Lower leg skin (tissue), 3 donors: ENCODE measurements around the gene MXI1.

Experiments used
- POLR2A ChIP-seq, 2 donors: fragments of 450-650 bp; IDR thresholded peaks; one replicate each; pipeline ENCODE4 v1.6.1; 2016 to 2017; ENCODE audit warnings: antibody characterized with exemption in 2 of 2, mild to moderate bottlenecking in 1 of 2, moderate library complexity in 1 of 2
- TF ChIP-seq, protein P1 (sequence below), 3 donors: fragments of 450-650 bp; IDR thresholded peaks; one replicate each; pipeline ENCODE4 v1.5.1; 2016; ENCODE audit warnings: antibody characterized with exemption in 3 of 3, mild to moderate bottlenecking in 3 of 3, moderate library complexity in 2 of 3

DNA sequence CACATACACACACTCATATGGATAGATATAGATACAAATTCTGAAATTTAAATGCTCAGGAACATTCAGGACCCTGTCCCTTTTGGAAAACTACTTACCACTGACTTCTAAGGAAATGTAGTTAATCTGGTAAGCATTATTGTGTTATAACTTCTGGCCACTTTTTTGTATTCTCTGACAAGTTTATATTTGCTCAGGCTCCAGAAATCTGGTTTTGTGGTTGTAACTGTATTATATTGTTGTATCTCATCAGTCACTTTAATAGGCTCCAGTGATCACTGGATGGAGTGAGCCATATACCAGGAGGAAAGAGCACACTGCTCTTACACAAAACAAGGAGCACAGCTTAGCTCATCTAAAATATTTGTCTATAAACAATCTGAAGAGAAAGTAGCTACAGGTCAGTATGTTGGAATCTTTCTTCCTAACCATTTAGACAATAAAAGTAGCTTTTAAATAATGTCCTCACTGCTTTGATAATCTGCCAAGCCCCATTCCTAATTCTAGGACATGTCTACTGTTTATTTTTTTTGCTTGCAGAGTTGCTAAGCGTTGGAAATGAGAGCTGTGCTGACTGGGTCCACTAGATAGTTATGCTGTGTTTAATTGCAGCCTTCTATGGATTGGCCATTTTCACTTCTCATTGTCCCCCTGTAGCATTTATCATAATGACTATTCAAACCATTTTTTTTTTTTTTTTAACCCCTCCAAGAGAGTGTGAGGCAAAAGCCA lies 53.5 kb downstream of the MXI1 start:
- TF ChIP-seq, protein P1, sequence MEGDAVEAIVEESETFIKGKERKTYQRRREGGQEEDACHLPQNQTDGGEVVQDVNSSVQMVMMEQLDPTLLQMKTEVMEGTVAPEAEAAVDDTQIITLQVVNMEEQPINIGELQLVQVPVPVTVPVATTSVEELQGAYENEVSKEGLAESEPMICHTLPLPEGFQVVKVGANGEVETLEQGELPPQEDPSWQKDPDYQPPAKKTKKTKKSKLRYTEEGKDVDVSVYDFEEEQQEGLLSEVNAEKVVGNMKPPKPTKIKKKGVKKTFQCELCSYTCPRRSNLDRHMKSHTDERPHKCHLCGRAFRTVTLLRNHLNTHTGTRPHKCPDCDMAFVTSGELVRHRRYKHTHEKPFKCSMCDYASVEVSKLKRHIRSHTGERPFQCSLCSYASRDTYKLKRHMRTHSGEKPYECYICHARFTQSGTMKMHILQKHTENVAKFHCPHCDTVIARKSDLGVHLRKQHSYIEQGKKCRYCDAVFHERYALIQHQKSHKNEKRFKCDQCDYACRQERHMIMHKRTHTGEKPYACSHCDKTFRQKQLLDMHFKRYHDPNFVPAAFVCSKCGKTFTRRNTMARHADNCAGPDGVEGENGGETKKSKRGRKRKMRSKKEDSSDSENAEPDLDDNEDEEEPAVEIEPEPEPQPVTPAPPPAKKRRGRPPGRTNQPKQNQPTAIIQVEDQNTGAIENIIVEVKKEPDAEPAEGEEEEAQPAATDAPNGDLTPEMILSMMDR (IDR thresholded peaks at IDR 0.05) = no peak
- no peak for TF ChIP-seq POLR2A (IDR thresholded peaks at IDR 0.05)
